ENCODE data around the gene RELCH. TPM values are rescaled to one million over a fixed set of nuclear protein-coding genes. Genes with fewer than 3 reads are reported as not detected.
A peak's percentile ranks its signal among the peaks of the same experiment; 100 is the strongest.

Gene RELCH
- total and polyA plus RNA-seq, 4 donors = 11.6 to 69.2 (median 22.3) TPM

GRCh38 chr18:62279561-62279960 is 92.5 kb downstream of the RELCH start:
- Histone ChIP-seq H3K9ac (ENCODE audit: insufficient read depth in 1 of 2, low read length in 2 of 2) (no peak overlapping the region), H3K4me1 (ENCODE audit: control insufficient read depth in 5 of 5, insufficient read depth in 5 of 5, low read length in 5 of 5) (peaks cover 0 to 11% (median 0%) of the 10 kb centered on the region in 5 donors), H3K9me3 (ENCODE audit: control insufficient read depth in 4 of 4, insufficient read depth in 3 of 4, low read length in 3 of 4) (no peaks in the 10 kb centered on the region), H3K27me3 (ENCODE audit: control insufficient read depth in 3 of 3, insufficient read depth in 3 of 3, low read length in 2 of 3) (no peaks in the 10 kb centered on the region), H3K36me3 (ENCODE audit: control insufficient read depth in 4 of 4, insufficient read depth in 4 of 4, low read length in 4 of 4) (peaks cover 8 to 14% (median 11%) of the 10 kb centered on the region in 4 donors), H3K27ac (ENCODE audit: low read depth in 1 of 2, low read length in 1 of 2) (no peak overlapping the region), H3K4me3 (no peak overlapping the region)
- DNase-seq (no peak), ATAC-seq (ENCODE audit: insufficient read depth, low FRiP score) (no peak)
- 68 to 85% methylated on average over 5 of the region's 5 CpGs for WGBS, 2 donors
- no peak for TF ChIP-seq CTCF (IDR thresholded peaks at IDR 0.05; ENCODE audit: control extremely low read depth, extremely low read depth)

- peaks cover 0 to 11% (median 0%) of the 10 kb centered on the region in 5 donors for H3K4me1 ChIP-seq (ENCODE audit: control insufficient read depth in 5 of 5, insufficient read depth in 5 of 5, low read length in 5 of 5)
- H3K27ac ChIP-seq (ENCODE audit: low read depth in 1 of 2, low read length in 1 of 2) = no peak overlapping the region
- no peak overlapping the region for H3K9ac ChIP-seq (ENCODE audit: insufficient read depth in 1 of 2, low read length in 2 of 2)
- ATAC-seq (ENCODE audit: insufficient read depth, low FRiP score) = no peak
- no peak overlapping the region for H3K4me3 ChIP-seq
- no peaks in the 10 kb centered on the region for H3K27me3 ChIP-seq (ENCODE audit: control insufficient read depth in 3 of 3, insufficient read depth in 3 of 3, low read length in 2 of 3)
- H3K9me3 ChIP-seq (ENCODE audit: control insufficient read depth in 4 of 4, insufficient read depth in 3 of 4, low read length in 3 of 4) = no peaks in the 10 kb centered on the region
- TF ChIP-seq CTCF (IDR thresholded peaks at IDR 0.05; ENCODE audit: control extremely low read depth, extremely low read depth) = no peak
- no peak for DNase-seq
- H3K36me3 ChIP-seq (ENCODE audit: control insufficient read depth in 4 of 4, insufficient read depth in 4 of 4, low read length in 4 of 4) = peaks cover 8 to 14% (median 11%) of the 10 kb centered on the region in 4 donors
- 89 to 97% methylated on average over 6 of the region's 6 CpGs for WGBS, 2 donors
Measured at GRCh38 chr18:62280058-62280457, 93.0 kb downstream of the RELCH start.

- Histone ChIP-seq H3K9me3 (ENCODE audit: control insufficient read depth in 4 of 4, insufficient read depth in 3 of 4, low read length in 3 of 4) (no peaks in the 10 kb centered on the region), H3K36me3 (ENCODE audit: control insufficient read depth in 4 of 4, insufficient read depth in 4 of 4, low read length in 4 of 4) (peaks cover 10 to 20% (median 13%) of the 10 kb centered on the region in 4 donors), H3K4me3 (no peak overlapping the region), H3K9ac (ENCODE audit: insufficient read depth in 1 of 2, low read length in 2 of 2) (no peak overlapping the region), H3K27ac (ENCODE audit: low read depth in 1 of 2, low read length in 1 of 2) (no peak overlapping the region), H3K27me3 (ENCODE audit: control insufficient read depth in 3 of 3, insufficient read depth in 3 of 3, low read length in 2 of 3) (no peaks in the 10 kb centered on the region), H3K4me1 (ENCODE audit: control insufficient read depth in 5 of 5, insufficient read depth in 5 of 5, low read length in 5 of 5) (peaks cover 0 to 11% (median 0%) of the 10 kb centered on the region in 5 donors)
- no peak for TF ChIP-seq CTCF (IDR thresholded peaks at IDR 0.05; ENCODE audit: control extremely low read depth, extremely low read depth)
- 61 to 78% methylated on average over 1 of the region's 1 CpG for WGBS, 2 donors
- ATAC-seq (ENCODE audit: insufficient read depth, low FRiP score) (no peak), DNase-seq (no peak)
Measured at GRCh38 chr18:62280786-62281185, 93.7 kb downstream of the RELCH start.

GRCh38 chr18:62281684-62282083 is 94.6 kb downstream of the RELCH start:
- peak in 1 of 3 donors; percentile 20 for DNase-seq
- Histone ChIP-seq H3K4me1 (ENCODE audit: control insufficient read depth in 5 of 5, insufficient read depth in 5 of 5, low read length in 5 of 5) (peaks cover 0 to 11% (median 0%) of the 10 kb centered on the region in 5 donors), H3K36me3 (ENCODE audit: control insufficient read depth in 4 of 4, insufficient read depth in 4 of 4, low read length in 4 of 4) (peaks cover 10 to 18% (median 11%) of the 10 kb centered on the region in 4 donors), H3K27me3 (ENCODE audit: control insufficient read depth in 3 of 3, insufficient read depth in 3 of 3, low read length in 2 of 3) (no peaks in the 10 kb centered on the region), H3K27ac (ENCODE audit: low read depth in 1 of 2, low read length in 1 of 2) (no peak overlapping the region), H3K9me3 (ENCODE audit: control insufficient read depth in 4 of 4, insufficient read depth in 3 of 4, low read length in 3 of 4) (no peaks in the 10 kb centered on the region), H3K4me3 (no peak overlapping the region), H3K9ac (ENCODE audit: insufficient read depth in 1 of 2, low read length in 2 of 2) (no peak overlapping the region)
- ATAC-seq (ENCODE audit: insufficient read depth, low FRiP score) = no peak
- WGBS, 2 donors = 71 to 73% methylated on average over 1 of the region's 1 CpG
- no peak for TF ChIP-seq CTCF (IDR thresholded peaks at IDR 0.05; ENCODE audit: control extremely low read depth, extremely low read depth)
